PC-9 (cell line): ENCODE data around the gene COL15A1.

Experiments used
- CTCF ChIP-seq: fragments of 200-600 bp; sonication (generic); conservative IDR thresholded peaks from 2 replicates; pipeline ENCODE4 v1.6.1; 2017; ENCODE audit warnings: mixed run types, antibody characterized with exemption, mild to moderate bottlenecking, moderate library complexity
- EZH2 ChIP-seq: fragments of 200-600 bp; sonication (generic); IDR thresholded peaks from 2 replicates; pipeline ENCODE4 v1.8.0; 2017; ENCODE audit warnings: antibody characterized with exemption, low read depth

GRCh38 chr9:99034149-99034548 lies 90.4 kb downstream of the COL15A1 start:
- no peak for TF ChIP-seq EZH2
- no peak for TF ChIP-seq CTCF
